ENCODE measurements around the gene CCNYL1.

DNA sequence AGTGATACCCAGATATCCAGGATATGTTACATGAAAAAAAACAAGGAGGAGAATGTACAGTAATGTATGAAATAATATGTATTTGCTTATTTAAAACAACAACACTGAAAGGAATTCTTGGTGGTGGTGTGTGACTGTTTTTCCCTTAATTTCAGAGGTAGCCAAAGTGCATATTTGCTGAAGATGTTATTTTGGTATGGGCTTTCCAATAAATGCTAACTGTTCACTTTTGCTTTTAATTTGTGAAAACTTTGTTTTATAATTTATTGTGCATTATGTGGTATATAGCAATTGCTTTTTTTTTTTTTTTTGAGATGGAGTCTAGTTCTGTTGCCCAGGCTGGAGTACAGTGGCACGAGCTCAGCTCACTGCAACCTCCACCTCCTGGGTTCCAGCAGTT is 7.6 kb downstream of the CCNYL1 start:
- TF ChIP-seq, protein P1, sequence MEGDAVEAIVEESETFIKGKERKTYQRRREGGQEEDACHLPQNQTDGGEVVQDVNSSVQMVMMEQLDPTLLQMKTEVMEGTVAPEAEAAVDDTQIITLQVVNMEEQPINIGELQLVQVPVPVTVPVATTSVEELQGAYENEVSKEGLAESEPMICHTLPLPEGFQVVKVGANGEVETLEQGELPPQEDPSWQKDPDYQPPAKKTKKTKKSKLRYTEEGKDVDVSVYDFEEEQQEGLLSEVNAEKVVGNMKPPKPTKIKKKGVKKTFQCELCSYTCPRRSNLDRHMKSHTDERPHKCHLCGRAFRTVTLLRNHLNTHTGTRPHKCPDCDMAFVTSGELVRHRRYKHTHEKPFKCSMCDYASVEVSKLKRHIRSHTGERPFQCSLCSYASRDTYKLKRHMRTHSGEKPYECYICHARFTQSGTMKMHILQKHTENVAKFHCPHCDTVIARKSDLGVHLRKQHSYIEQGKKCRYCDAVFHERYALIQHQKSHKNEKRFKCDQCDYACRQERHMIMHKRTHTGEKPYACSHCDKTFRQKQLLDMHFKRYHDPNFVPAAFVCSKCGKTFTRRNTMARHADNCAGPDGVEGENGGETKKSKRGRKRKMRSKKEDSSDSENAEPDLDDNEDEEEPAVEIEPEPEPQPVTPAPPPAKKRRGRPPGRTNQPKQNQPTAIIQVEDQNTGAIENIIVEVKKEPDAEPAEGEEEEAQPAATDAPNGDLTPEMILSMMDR (IDR thresholded peaks at IDR 0.05; ENCODE audit: poor library complexity, severe bottlenecking), result no peak
- TF ChIP-seq REST (IDR thresholded peaks at IDR 0.05; ENCODE audit: borderline replicate concordance) (no peak), EZH2 (IDR thresholded peaks at IDR 0.05; ENCODE audit: borderline replicate concordance, insufficient read depth, low read length, poor library complexity, severe bottlenecking) (no peak), RAD21 (conservative IDR thresholded peaks at IDR 0.05) (no peak), EP300 (conservative IDR thresholded peaks at IDR 0.05; ENCODE audit: poor library complexity, severe bottlenecking) (no peak)

All from neural cell (in vitro differentiated cells).